Vagina (tissue), 2 donors: ENCODE measurements around the gene TTLL4.

Experiments
- CTCF ChIP-seq, 3 experiments: fragments of 450-650 bp in 2 of 3; fragments of 200-600 bp in 1 of 3; sonication (generic) in 1 of 3; IDR thresholded peaks; one replicate each; pipeline ENCODE4 v1.5.1; 2017 to 2019; ENCODE audit warnings: antibody characterized with exemption in 3 of 3, mild to moderate bottlenecking in 2 of 3, moderate library complexity in 2 of 3
- POLR2A ChIP-seq, 2 donors: fragments of 450-650 bp; IDR thresholded peaks; one replicate each; pipeline ENCODE4 v1.6.1; 2017; ENCODE audit warnings: antibody characterized with exemption in 2 of 2, mild to moderate bottlenecking in 2 of 2, moderate library complexity in 2 of 2

GRCh38 chr2:218788529-218789255, 78.1 kb downstream of the TTLL4 start:
- TF ChIP-seq CTCF (IDR thresholded peaks at IDR 0.05) (no peak), POLR2A (IDR thresholded peaks at IDR 0.05) (no peak)
